ENCODE measurements around the gene LDB3. TPM values are rescaled to one million over a fixed set of nuclear protein-coding genes. Genes with fewer than 3 reads are reported as not detected.

Gene LDB3
- total RNA-seq, 2 experiments from 2014 or later: 0.10 to 0.38 TPM

GRCh38 chr10:86671419-86671818, 3.1 kb downstream of the LDB3 start:
- H3K36me3 Mint-ChIP-seq (ENCODE audit: low read depth): no peaks in the 10 kb centered on the region
- H3K4me3 Mint-ChIP-seq: no peak overlapping the region
- H3K27ac Mint-ChIP-seq: no peak overlapping the region
- H3K27me3 Mint-ChIP-seq (ENCODE audit: low read depth): no peaks in the 10 kb centered on the region
- CTCF ChIA-PET: no interaction called here
- no peak for DNase-seq
- intact Hi-C loops (cut with micrococcal nuclease): no loop called here
- no peaks in the 10 kb centered on the region for H3K4me1 Mint-ChIP-seq (ENCODE audit: low read depth)
- no peaks in the 10 kb centered on the region for H3K9me3 Mint-ChIP-seq

DNA sequence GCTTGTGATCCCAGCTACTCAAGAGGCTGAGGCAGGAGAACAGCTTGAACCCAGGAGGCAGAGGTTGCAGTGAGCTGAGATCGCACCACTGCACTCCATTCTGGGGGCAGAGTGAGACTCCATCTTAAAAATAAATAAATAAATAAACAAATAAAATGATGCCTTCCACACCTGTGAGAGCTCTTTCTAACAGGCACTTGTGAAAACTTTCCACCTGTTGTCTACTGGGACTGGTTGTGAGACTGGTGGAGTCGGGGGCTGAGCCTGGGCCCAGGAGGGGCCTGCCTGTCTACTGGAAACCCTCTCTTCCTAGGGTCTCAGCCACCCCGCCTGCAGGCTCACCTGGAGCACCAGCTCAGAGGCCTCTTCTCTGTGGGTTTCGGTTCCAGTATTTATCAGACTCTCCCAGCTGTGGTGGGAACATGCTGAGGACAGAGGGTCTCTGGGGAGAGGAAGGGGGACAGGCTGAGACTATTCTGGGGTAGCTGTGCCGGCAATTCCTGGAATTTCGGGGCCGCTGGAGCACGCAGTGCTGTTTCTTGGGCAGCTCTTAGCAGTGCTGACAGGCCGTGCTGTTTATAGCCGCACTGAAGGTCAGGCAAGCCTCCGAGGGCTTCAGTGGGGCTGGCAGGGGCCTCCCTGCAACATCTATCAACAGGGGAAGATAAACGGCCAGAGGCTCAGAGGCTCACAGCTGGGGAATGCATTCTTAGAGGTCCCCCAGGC, 3.8 kb downstream of the LDB3 start:
- DNase-seq: no peak
- intact Hi-C loops (cut with micrococcal nuclease): no loop called here
- Mint-ChIP-seq H3K27ac (no peak overlapping the region), H3K4me1 (ENCODE audit: low read depth) (no peaks in the 10 kb centered on the region), H3K27me3 (ENCODE audit: low read depth) (no peaks in the 10 kb centered on the region), H3K9me3 (no peaks in the 10 kb centered on the region), H3K4me3 (no peak overlapping the region), H3K36me3 (ENCODE audit: low read depth) (no peaks in the 10 kb centered on the region)
- CTCF ChIA-PET: no interaction called here

- H3K9me3 Mint-ChIP-seq: no peaks in the 10 kb centered on the region
- H3K4me3 Mint-ChIP-seq: no peak overlapping the region
- H3K36me3 Mint-ChIP-seq (ENCODE audit: low read depth): no peaks in the 10 kb centered on the region
- CTCF ChIA-PET: interaction anchor here (0.9 kb wide), 1 partner anchor 237 kb away, joined by 4 read pairs; no protein-coding TSS in a partner anchor
- H3K27me3 Mint-ChIP-seq (ENCODE audit: low read depth): no peaks in the 10 kb centered on the region
- H3K27ac Mint-ChIP-seq: no peak overlapping the region
- intact Hi-C loops (cut with micrococcal nuclease): no loop called here
- H3K4me1 Mint-ChIP-seq (ENCODE audit: low read depth): no peaks in the 10 kb centered on the region
- DNase-seq: no peak
These were observed 5.0 kb downstream of the LDB3 start for GRCh38 chr10:86673216-86673826.

GRCh38 chr10:86673827-86674581, 5.7 kb downstream of the LDB3 start:
- no peaks in the 10 kb centered on the region for H3K4me1 Mint-ChIP-seq (ENCODE audit: low read depth)
- no peak for DNase-seq
- H3K9me3 Mint-ChIP-seq: no peaks in the 10 kb centered on the region
- H3K27me3 Mint-ChIP-seq (ENCODE audit: low read depth): no peaks in the 10 kb centered on the region
- no peak overlapping the region for H3K27ac Mint-ChIP-seq
- intact Hi-C loops (cut with micrococcal nuclease): no loop called here
- H3K36me3 Mint-ChIP-seq (ENCODE audit: low read depth): no peaks in the 10 kb centered on the region
- no peak overlapping the region for H3K4me3 Mint-ChIP-seq
- CTCF ChIA-PET: interaction anchor here (0.9 kb wide), 1 partner anchor 236 kb away, joined by 4 read pairs; no protein-coding TSS in a partner anchor

DNA sequence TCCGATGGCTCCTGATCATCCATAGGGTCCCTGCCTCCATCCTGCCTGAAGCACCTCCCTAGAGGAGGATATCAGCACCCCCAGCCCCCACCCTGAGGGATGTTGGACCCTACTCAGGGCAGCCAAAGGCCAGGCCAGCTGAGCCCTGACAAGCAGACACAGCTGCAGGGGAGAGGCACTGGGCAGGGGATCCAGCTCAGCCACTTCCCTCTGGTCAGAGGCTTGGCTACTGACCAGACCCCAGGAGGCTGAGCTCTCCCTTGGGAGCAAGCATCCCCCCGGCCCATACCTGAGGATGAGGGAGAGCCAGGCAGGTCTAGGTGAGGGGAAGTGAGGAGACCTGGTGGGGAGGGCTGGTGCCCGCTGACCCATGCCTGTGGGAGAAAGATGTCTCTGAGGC, 6.6 kb downstream of the LDB3 start:
- CTCF ChIA-PET: no interaction called here
- intact Hi-C loops (cut with micrococcal nuclease): no loop called here
- H3K4me3 Mint-ChIP-seq: no peak overlapping the region

DNA sequence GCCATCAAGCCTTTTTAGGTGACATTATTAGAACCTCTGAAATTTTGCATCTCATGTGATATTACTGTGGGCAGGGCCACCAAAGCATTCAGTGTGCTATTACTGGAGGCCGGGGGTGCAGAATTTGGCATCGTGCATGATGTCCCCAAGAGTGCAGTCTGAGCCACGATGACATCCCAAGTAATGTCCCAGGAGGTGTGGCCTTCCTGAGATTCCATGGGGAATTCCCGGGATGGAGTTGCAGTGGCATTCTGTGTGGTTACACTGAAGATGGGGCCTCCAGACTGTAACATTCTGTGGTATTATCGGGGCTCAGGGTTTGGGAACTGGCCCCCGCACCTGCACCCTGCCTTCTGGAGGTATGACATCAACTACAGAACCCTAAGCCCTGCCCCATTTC, 9.1 kb downstream of the LDB3 start:
- no peaks in the 10 kb centered on the region for H3K4me1 Mint-ChIP-seq (ENCODE audit: low read depth)
- no peaks in the 10 kb centered on the region for H3K27me3 Mint-ChIP-seq (ENCODE audit: low read depth)
- no peak for DNase-seq
- CTCF ChIA-PET: interaction anchor here (1.5 kb wide), 1 partner anchor 11 kb away, joined by 8 read pairs; no protein-coding TSS in a partner anchor
- H3K27ac Mint-ChIP-seq: no peak overlapping the region
- no peaks in the 10 kb centered on the region for H3K36me3 Mint-ChIP-seq (ENCODE audit: low read depth)
- intact Hi-C loops (cut with micrococcal nuclease): no loop called here
- H3K4me3 Mint-ChIP-seq: no peak overlapping the region
- H3K9me3 Mint-ChIP-seq: no peaks in the 10 kb centered on the region

More for the DNA sequence above, 6.6 kb downstream of the LDB3 start:
- Mint-ChIP-seq H3K4me1 (ENCODE audit: low read depth) (no peaks in the 10 kb centered on the region), H3K9me3 (no peaks in the 10 kb centered on the region), H3K27me3 (ENCODE audit: low read depth) (no peaks in the 10 kb centered on the region), H3K36me3 (ENCODE audit: low read depth) (no peaks in the 10 kb centered on the region), H3K27ac (no peak overlapping the region)
- DNase-seq: no peak

- CTCF ChIA-PET: interaction anchor here (1.1 kb wide), 1 partner anchor 9 kb away, joined by 3 read pairs; no protein-coding TSS in a partner anchor
- Mint-ChIP-seq H3K4me1 (ENCODE audit: low read depth) (no peaks in the 10 kb centered on the region), H3K36me3 (ENCODE audit: low read depth) (no peaks in the 10 kb centered on the region), H3K27ac (no peak overlapping the region), H3K9me3 (no peaks in the 10 kb centered on the region), H3K4me3 (no peak overlapping the region), H3K27me3 (ENCODE audit: low read depth) (no peaks in the 10 kb centered on the region)
- intact Hi-C loops (cut with micrococcal nuclease): no loop called here
- no peak for DNase-seq
These were observed 10.9 kb downstream of the LDB3 start for GRCh38 chr10:86678999-86679792.

DNA sequence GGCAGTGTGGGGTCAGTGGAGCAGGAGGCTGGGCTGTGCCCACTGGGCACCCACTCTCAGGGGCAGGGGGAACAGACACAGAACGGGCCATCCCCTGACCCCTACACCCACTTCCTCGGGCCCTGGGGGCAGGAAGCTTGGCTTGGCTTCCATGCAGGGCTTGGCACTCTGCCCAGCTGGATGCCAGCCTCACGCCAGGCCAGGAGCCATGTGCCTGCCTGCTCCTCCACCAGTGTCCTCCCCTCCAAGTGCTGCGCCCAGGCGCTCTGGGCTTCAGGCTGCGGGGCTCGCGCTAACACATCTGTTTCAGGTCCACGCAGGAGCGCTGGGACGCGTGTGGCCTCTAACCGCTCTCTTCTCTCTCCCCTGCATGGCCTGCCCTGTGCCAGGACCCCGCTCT, 12.7 kb downstream of the LDB3 start:
- no peaks in the 10 kb centered on the region for H3K4me1 Mint-ChIP-seq (ENCODE audit: low read depth)
- no peak for DNase-seq
- no peaks in the 10 kb centered on the region for H3K36me3 Mint-ChIP-seq (ENCODE audit: low read depth)
- no peak overlapping the region for H3K27ac Mint-ChIP-seq
- H3K27me3 Mint-ChIP-seq (ENCODE audit: low read depth): no peaks in the 10 kb centered on the region
- CTCF ChIA-PET: no interaction called here
- H3K4me3 Mint-ChIP-seq: no peak overlapping the region
- intact Hi-C loops (cut with micrococcal nuclease): no loop called here
- no peaks in the 10 kb centered on the region for H3K9me3 Mint-ChIP-seq

DNA sequence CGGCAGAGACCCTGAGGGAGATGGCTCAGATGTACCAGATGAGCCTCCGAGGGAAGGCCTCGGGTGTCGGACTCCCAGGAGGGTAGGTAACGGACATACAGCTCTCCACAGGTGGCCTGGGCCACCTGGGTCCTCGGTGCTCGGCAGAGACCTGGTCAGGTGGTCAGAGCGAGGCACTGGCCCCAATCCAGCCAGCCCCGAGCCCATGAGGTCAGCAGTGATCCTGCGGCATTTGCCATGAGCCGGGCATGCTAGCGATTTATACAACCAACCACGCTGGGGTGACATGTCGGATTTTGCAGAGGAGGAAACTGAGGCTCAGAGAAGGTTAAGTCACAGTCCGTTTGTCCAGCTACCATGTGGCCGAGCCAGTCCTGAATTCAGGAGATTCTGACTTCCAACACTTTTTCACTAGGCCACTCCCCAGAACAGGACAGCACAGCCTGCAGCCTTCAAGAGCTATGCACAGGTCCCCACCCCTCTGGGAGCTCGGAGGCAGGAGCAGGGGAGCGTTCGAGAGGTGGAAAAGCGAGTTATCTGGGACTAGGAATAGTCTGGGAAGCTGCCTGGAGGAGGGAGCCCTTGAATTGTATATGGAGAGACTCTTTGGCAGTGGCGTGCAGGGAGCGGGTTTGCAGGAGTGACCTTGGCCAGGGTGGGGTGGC, 13.5 kb downstream of the LDB3 start:
- CTCF ChIA-PET: interaction anchor here (1.3 kb wide), 1 partner anchor 12 kb away, joined by 3 read pairs; no protein-coding TSS in a partner anchor
- intact Hi-C loops (cut with micrococcal nuclease): no loop called here

DNA sequence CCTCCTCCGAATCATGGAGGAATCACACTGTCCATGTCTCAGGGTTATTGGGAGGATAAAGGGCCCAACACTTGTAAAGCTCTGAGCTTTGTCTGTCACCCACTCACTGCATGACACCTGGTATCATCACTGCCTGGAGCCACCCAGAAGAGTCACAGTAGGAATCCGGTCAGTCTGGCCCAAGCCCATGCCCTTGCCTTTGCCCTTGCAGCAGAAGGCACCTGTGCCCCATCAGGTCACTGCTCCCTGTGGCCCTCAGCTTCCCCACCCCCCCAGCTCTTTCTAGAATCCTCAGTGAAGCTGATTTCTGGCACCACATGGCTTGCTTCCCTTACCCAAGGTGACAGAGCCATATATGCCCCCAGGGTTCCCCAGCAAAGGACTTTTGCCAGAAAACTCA, 14.4 kb downstream of the LDB3 start:
- DNase-seq: no peak
- no peaks in the 10 kb centered on the region for H3K4me1 Mint-ChIP-seq (ENCODE audit: low read depth)
- H3K36me3 Mint-ChIP-seq (ENCODE audit: low read depth): no peaks in the 10 kb centered on the region
- no peak overlapping the region for H3K4me3 Mint-ChIP-seq
- H3K27ac Mint-ChIP-seq: no peak overlapping the region
- no peaks in the 10 kb centered on the region for H3K9me3 Mint-ChIP-seq
- CTCF ChIA-PET: interaction anchor here (1.3 kb wide), 1 partner anchor 11 kb away, joined by 3 read pairs; no protein-coding TSS in a partner anchor
- intact Hi-C loops (cut with micrococcal nuclease): no loop called here
- no peaks in the 10 kb centered on the region for H3K27me3 Mint-ChIP-seq (ENCODE audit: low read depth)

More for the DNA sequence above, 13.5 kb downstream of the LDB3 start:
- Mint-ChIP-seq H3K4me1 (ENCODE audit: low read depth) (no peaks in the 10 kb centered on the region), H3K36me3 (ENCODE audit: low read depth) (no peaks in the 10 kb centered on the region), H3K9me3 (no peaks in the 10 kb centered on the region), H3K4me3 (no peak overlapping the region), H3K27me3 (ENCODE audit: low read depth) (no peaks in the 10 kb centered on the region), H3K27ac (no peak overlapping the region)
- no peak for DNase-seq

DNA sequence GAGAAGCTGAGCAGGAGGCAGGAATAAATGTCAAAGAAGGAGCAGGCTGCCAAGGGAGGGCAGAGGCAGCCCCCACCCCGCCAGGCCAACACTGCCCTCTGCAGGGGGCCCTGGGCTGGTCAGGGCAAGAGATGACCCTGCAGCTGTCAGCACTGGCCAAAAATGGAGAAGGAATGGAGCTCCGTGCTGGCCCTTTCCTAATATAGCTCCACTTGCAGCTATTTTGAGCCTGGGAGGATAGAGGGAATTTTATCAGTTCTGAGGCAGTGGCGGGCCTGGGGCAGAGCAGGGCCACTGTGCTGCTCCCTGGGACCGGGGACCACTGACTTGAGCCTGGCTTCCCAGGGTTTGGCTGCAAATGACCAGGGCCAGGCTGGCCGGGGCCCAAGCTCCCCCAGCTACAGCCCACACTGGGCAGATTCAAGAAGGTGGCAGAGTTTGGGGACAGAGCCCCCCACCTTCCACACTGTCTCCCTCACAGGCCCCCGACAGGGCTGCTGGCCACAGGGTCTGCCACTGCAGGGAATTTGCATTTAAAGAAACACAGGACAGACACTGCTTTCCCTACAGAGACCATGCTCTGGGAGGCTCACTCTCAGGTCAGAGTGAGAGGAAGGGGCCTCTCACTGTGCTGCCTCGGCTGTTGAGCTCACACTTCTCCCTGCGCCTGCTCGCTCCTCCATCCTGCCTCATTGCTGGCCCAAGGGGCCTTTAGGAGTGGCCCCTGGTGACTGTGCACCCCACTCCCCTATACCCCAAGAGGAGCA, 16.2 kb downstream of the LDB3 start:
- Mint-ChIP-seq H3K36me3 (ENCODE audit: low read depth) (no peaks in the 10 kb centered on the region), H3K9me3 (no peaks in the 10 kb centered on the region), H3K4me1 (ENCODE audit: low read depth) (no peaks in the 10 kb centered on the region), H3K4me3 (no peak overlapping the region), H3K27me3 (ENCODE audit: low read depth) (no peaks in the 10 kb centered on the region), H3K27ac (no peak overlapping the region)
- peak; percentile 11 for DNase-seq
- CTCF ChIA-PET: interaction anchor here (0.6 to 1.2 kb wide), 3 partner anchors 9 to 215 kb away, joined by 3 read pairs; no protein-coding TSS in a partner anchor
- intact Hi-C loops (cut with micrococcal nuclease): no loop called here

All from activated naive CD4-positive, alpha-beta T cell treated with anti-CD3 and anti-CD28 coated beads for 36 hours (primary cell).